ENCODE measurements around the gene DUSP18. TPM values are rescaled to one million over a fixed set of nuclear protein-coding genes. Genes with fewer than 3 reads are reported as not detected.
A peak's percentile ranks its signal among the peaks of the same experiment; 100 is the strongest.

The DUSP18 gene
- total and polyA plus RNA-seq, 9 of the 15 experiments (the other 6 are each of a cell fraction or from before 2014, with no cell fraction given), result 1.00 to 3.7 (median 1.5) TPM

- no peak for TF ChIP-seq CBX2 (IDR thresholded peaks at IDR 0.05; ENCODE audit: insufficient read depth, low read length, poor library complexity, severe bottlenecking)
- 0 out of 2 replicates have a peak, but pooled peaks have one; percentile 19 for TF ChIP-seq EP400 (IDR thresholded peaks at IDR 0.05)
- no peak for TF ChIP-seq HIVEP1 (CRISPR knock-in tag; IDR thresholded peaks at IDR 0.05)
- TF ChIP-seq ZNF583 (CRISPR knock-in tag; IDR thresholded peaks at IDR 0.05), result 0 out of 2 replicates have a peak, but pooled peaks have one; percentile 10
- TF ChIP-seq HNRNPK (IDR thresholded peaks at IDR 0.05; ENCODE audit: low read depth, low read length, poor library complexity, severe bottlenecking), result no peak
- no peak for TF ChIP-seq RBM14 (IDR thresholded peaks at IDR 0.05; ENCODE audit: borderline replicate concordance, insufficient read depth, low read depth, low read length)
- TF ChIP-seq ILF3 (IDR thresholded peaks at IDR 0.05; ENCODE audit: borderline replicate concordance), result no peak
- TF ChIP-seq RAD21 (CRISPR knock-in tag; conservative IDR thresholded peaks at IDR 0.05 in 1 of 2, IDR thresholded peaks at IDR 0.05 in 1 of 2), result no peak
- TF ChIP-seq ZNF407 (IDR thresholded peaks at IDR 0.05; ENCODE audit: low read depth), result peak; percentile 62; the same call in 1 of the 2 replicates
- TF ChIP-seq HDAC3 (IDR thresholded peaks at IDR 0.05; ENCODE audit: borderline replicate concordance, partially characterized antibody), result peak; percentile 46
- TF ChIP-seq ZC3H4 (CRISPR knock-in tag; IDR thresholded peaks at IDR 0.05; ENCODE audit: borderline replicate concordance), result no peak
- TF ChIP-seq SIN3B (IDR thresholded peaks at IDR 0.05; ENCODE audit: low read depth), result no peak
- no peak for TF ChIP-seq RBM25 (IDR thresholded peaks at IDR 0.05; ENCODE audit: low read depth, low read length, severe bottlenecking)
- no peak for TF ChIP-seq SMAD4 (CRISPR knock-in tag; conservative IDR thresholded peaks at IDR 0.05)
- peak; percentile 98 for TF ChIP-seq HNRNPLL (IDR thresholded peaks at IDR 0.05; ENCODE audit: low read depth, low read length, poor library complexity, severe bottlenecking)
- TF ChIP-seq NBN (IDR thresholded peaks at IDR 0.05; ENCODE audit: low read depth), result no peak
- TF ChIP-seq SUPT5H (IDR thresholded peaks at IDR 0.05), result peak; percentile 67
- TF ChIP-seq ZSCAN29 (IDR thresholded peaks at IDR 0.05), result no peak
- TF ChIP-seq ZBTB7A (IDR thresholded peaks at IDR 0.05; ENCODE audit: borderline replicate concordance, control insufficient read depth, low read depth, low read length), result peak; percentile 67; the same call in 1 of the 2 replicates
- TF ChIP-seq ZFP30 (CRISPR knock-in tag; IDR thresholded peaks at IDR 0.05; ENCODE audit: borderline replicate concordance), result no peak
These were observed at the start of gene DUSP18 (continued) for GRCh38 chr22:30667494-30668385.

Data from K562 (cell line).